MG63 (cell line): Measurements from ENCODE around the gene CHN1. TPM values are rescaled to one million over a fixed set of nuclear protein-coding genes. Genes with fewer than 3 reads are reported as not detected.

Experiments
- DNase-seq: peaks from one replicate; pipeline ENCODE4 v3.0.0-alpha.2; 2020
- H3K27me3 ChIP-seq: fragments of 250-450 bp; sonication (Bioruptor Pico); 2 replicates; pipeline ENCODE4 v1.5.1; 2020; ENCODE audit warnings: mild to moderate bottlenecking, moderate library complexity
- H3K36me3 ChIP-seq: fragments of 250-450 bp; sonication (Bioruptor Pico); 2 replicates; pipeline ENCODE4 v1.5.1; 2020; ENCODE audit warnings: mild to moderate bottlenecking, moderate library complexity
- H3K4me3 ChIP-seq: fragments of 250-450 bp; sonication (Bioruptor Pico); 2 replicates; pipeline ENCODE4 v1.5.1; 2020; ENCODE audit warnings: mild to moderate bottlenecking, moderate library complexity
- H3K9me3 ChIP-seq: fragments of 250-450 bp; sonication (Bioruptor Pico); 2 replicates; pipeline ENCODE4 v1.5.1; 2020; ENCODE audit warnings: mild to moderate bottlenecking, moderate library complexity
- total RNA-seq: library from RNA; depleted of rRNA; stranded (reverse); fragments of >200 nt; shearing (Covaris generic); gene quantifications from 2 replicates; pipeline ENCODE4 v1.2.3, GENCODE V29; 2014; ENCODE audit warnings: low replicate concordance

The CHN1 gene
- total RNA-seq, 1 experiment from 2014 or later, result 6.4 TPM

DNA sequence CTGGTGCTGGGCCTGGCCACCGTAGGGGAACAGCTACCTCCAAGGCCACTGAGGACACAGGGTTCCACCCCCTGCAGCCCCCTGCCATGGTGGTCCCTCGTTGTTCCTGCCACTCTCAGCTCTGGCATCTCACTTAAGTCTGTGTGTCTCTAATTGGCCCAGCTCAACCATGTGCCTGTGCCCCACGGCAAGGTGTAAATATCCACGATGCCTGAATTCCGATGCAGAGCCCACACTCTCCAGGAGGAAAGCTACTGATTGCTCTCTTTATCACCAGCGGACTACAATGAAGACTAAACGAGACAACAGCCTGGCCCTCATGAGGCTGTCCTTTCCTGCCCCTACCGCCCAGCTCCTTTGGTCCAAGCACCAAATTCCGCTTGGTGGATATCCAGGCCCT is 223.9 kb downstream of the CHN1 start:
- no peaks in the 10 kb centered on the region for H3K9me3 ChIP-seq
- no peak overlapping the region for H3K4me3 ChIP-seq
- H3K36me3 ChIP-seq, result no peaks in the 10 kb centered on the region
- H3K27me3 ChIP-seq, result no peaks in the 10 kb centered on the region
- no peak for DNase-seq

- Histone ChIP-seq H3K4me3 (no peak overlapping the region), H3K36me3 (no peaks in the 10 kb centered on the region), H3K27me3 (no peaks in the 10 kb centered on the region), H3K9me3 (no peaks in the 10 kb centered on the region)
- DNase-seq, result no peak
These were observed 224.3 kb downstream of the CHN1 start for GRCh38 chr2:174780856-174781255.

DNA sequence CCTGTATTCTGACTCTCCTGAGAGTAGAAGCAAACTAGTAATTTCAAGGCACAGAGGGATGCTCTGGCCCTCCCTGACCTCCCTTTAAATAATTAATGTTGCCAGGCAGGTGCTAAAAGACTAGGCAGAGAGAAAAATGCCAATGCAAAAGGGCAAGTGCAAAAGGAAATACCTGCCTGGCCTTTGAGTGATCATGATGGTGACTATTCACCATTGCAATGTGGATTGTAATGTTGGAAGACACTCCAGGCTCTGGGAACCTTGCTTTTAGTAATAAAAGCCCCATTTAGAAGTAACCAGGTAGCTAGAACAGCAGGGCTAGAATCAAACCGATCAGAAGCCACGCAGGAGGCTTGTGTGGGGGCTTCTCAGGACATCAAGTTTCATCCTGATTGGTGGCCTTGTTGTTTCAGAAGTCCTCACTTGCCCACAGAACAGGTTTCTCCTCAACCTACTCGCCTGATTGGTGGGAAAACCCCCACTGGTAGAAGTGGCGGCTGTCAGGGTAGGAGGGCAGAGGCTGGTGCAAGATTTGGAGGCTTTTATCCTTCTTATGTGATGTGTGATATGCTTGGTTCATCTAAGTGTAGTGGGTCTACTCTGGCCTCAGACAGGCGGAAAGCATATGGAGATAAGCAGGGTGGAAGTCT is 224.9 kb downstream of the CHN1 start:
- Histone ChIP-seq H3K27me3 (no peaks in the 10 kb centered on the region), H3K9me3 (no peaks in the 10 kb centered on the region), H3K36me3 (no peaks in the 10 kb centered on the region), H3K4me3 (no peak overlapping the region)
- DNase-seq, result no peak

DNA sequence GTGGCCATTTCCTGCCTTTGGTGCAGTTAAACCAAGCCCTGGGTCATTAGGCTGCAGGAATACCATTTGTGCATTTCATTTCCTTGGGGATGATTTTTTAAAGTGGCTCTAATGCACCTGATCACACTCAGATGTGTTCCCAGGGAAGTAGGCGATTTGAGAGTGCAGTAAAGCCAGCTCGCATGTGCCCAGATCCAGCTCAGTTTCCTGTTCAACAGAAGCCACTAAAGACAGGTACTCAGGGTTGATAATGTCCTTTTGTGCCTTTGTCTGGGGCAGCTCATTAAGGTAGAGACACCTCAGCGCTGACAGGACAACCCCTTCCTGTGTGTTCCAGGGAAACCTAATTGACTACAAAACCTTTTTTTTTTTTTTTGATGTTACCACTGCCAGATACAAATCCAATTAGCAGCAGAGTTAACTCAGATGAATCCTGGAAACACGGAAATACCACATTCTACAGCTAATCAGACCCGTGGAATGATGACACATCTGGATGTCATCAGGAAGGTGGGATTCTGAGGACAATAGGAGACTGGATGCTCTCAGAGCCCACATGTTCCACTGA is 225.7 kb downstream of the CHN1 start:
- Histone ChIP-seq H3K4me3 (no peak overlapping the region), H3K27me3 (no peaks in the 10 kb centered on the region), H3K36me3 (no peaks in the 10 kb centered on the region), H3K9me3 (no peaks in the 10 kb centered on the region)
- DNase-seq, result no peak

DNA sequence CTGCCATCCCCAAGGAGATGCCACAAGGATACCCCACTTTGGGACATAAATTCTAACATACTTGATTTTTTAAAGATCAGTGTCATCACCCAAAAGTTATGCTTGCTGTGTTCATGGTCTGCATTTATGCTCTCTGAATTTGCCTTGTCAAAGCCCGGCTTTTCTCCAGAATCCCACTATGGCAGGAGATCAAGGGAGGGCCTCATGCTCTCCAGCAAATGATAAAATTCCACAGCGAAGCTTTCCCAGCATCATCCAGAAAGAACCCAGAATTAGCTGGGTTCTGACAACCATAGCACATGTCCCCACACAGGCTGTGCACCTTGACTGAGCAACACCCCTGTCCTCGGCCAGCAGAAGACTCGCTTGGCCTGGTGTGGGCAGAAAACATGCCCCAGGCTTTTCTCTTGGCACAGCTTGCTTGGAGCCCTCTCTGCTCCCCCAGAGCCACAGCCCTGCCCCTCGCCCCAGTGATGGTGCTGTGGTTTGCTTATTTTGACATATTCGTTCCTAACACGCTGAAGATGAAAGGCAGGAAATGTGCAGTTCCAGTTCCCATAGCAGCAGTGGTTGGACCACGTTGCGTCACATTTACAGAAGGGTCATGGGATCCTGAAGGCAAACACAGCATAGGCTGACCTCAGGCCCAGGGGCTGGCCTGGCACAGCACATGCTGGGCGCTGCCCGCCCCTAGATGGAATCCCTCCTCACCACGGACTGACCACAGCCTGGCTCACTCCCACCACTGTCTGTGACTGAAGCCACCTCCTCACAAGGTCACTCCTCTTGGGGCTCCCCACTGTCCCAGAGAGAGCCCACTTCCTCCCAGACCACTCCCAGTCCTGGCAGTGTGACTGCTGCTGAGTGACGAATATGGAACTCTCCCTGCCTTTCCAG is 226.8 kb downstream of the CHN1 start:
- Histone ChIP-seq H3K9me3 (no peaks in the 10 kb centered on the region), H3K36me3 (no peaks in the 10 kb centered on the region), H3K27me3 (no peaks in the 10 kb centered on the region), H3K4me3 (no peak overlapping the region)
- DNase-seq, result peak; percentile 12

GRCh38 chr2:174777347-174778084 is 227.7 kb downstream of the CHN1 start:
- Histone ChIP-seq H3K4me3 (no peak overlapping the region), H3K9me3 (no peaks in the 10 kb centered on the region), H3K27me3 (no peaks in the 10 kb centered on the region), H3K36me3 (no peaks in the 10 kb centered on the region)
- DNase-seq, result no peak

GRCh38 chr2:174776675-174777074 is 228.5 kb downstream of the CHN1 start:
- Histone ChIP-seq H3K36me3 (no peaks in the 10 kb centered on the region), H3K27me3 (no peaks in the 10 kb centered on the region), H3K9me3 (no peaks in the 10 kb centered on the region), H3K4me3 (no peak overlapping the region)
- DNase-seq, result no peak

DNA sequence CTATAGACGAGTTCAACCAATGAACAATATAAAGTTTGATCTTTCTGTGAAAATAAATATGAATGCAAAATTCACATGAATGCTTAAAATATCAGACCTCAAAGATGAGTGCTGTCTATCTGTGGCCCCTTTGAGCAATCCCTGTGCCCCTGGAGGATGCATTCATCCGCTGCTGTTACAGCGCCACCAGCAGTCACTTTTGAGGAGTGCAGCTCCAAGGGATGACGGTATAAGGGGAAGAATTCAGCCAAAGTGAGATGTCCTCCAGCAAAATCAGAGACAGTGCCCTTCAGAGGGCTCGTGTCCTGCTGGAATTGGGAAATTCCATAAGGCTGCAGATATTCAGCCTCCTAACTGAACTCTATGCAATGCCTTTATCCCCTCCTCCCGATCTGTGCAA is 229.0 kb downstream of the CHN1 start:
- H3K9me3 ChIP-seq, result no peaks in the 10 kb centered on the region
- no peaks in the 10 kb centered on the region for H3K27me3 ChIP-seq
- no peak for DNase-seq
- no peak overlapping the region for H3K4me3 ChIP-seq
- H3K36me3 ChIP-seq, result no peaks in the 10 kb centered on the region

DNA sequence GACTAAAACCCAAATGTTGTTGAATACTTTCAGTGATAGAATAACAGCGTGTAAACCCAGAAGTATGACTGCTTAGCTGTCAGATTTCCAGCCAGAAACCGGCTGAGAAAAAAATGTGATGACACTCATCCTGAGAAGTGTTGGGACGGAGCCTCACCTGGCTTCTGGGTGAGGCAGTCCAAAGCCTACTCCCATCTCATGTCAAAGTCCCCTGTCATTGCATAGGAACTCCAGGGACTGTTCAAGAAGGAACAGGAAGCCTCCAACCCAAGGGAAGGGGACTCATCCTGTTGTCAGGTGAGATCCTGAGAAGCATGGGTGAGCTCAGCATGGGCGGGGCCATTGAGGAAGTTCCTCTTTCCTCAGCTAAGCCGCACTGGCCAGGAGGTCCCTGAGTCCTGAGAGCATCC is 229.6 kb downstream of the CHN1 start:
- no peaks in the 10 kb centered on the region for H3K9me3 ChIP-seq

DNA sequence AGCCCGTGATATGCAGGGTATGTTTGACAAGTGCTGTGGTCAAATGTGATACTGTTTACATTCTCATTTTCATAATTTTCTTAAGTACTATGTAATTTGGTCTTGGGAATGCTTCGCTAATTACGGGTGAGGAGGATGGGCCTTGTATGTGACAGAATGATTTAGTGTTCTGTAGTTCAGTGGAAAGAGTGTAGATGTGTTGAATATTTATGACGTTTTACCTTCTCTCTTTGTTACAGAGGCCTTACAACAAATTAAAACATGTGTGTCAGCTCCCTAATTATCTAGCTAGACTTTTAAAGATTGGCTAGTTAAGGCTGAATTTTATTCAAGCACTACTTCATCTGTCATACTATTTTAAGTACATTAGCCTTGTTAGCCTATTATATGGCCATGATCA is 230.3 kb downstream of the CHN1 start:
- Histone ChIP-seq H3K4me3 (no peak overlapping the region), H3K9me3 (no peaks in the 10 kb centered on the region), H3K27me3 (no peaks in the 10 kb centered on the region), H3K36me3 (no peaks in the 10 kb centered on the region)
- no peak for DNase-seq

More for the DNA sequence above, 229.6 kb downstream of the CHN1 start:
- DNase-seq, result no peak
- Histone ChIP-seq H3K36me3 (no peaks in the 10 kb centered on the region), H3K4me3 (no peak overlapping the region), H3K27me3 (no peaks in the 10 kb centered on the region)

DNA sequence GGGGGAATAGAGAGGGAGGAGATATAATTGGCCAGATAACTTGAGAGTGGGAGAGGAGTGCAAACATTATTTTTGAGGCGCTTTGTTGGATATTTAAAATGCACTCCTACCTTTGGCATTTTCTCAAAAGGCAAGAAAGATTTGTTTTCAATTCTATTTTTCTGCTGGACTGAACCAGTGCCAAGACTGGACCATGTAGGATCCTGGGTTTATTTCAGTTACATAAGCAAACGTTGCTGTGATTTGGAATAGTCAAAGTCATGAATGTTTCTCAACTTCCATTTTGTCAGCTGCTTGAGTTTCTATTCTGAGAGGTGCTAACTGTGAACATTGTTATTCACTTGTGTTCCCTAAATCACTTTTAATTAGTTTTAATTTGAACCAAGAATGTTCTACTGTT is 232.0 kb downstream of the CHN1 start:
- DNase-seq, result no peak
- Histone ChIP-seq H3K4me3 (no peak overlapping the region), H3K9me3 (no peaks in the 10 kb centered on the region), H3K27me3 (no peaks in the 10 kb centered on the region), H3K36me3 (no peaks in the 10 kb centered on the region)

GRCh38 chr2:174772472-174772801 is 232.7 kb downstream of the CHN1 start:
- H3K36me3 ChIP-seq, result no peaks in the 10 kb centered on the region
- no peaks in the 10 kb centered on the region for H3K27me3 ChIP-seq
- no peak for DNase-seq
- no peaks in the 10 kb centered on the region for H3K9me3 ChIP-seq
- no peak overlapping the region for H3K4me3 ChIP-seq

DNA sequence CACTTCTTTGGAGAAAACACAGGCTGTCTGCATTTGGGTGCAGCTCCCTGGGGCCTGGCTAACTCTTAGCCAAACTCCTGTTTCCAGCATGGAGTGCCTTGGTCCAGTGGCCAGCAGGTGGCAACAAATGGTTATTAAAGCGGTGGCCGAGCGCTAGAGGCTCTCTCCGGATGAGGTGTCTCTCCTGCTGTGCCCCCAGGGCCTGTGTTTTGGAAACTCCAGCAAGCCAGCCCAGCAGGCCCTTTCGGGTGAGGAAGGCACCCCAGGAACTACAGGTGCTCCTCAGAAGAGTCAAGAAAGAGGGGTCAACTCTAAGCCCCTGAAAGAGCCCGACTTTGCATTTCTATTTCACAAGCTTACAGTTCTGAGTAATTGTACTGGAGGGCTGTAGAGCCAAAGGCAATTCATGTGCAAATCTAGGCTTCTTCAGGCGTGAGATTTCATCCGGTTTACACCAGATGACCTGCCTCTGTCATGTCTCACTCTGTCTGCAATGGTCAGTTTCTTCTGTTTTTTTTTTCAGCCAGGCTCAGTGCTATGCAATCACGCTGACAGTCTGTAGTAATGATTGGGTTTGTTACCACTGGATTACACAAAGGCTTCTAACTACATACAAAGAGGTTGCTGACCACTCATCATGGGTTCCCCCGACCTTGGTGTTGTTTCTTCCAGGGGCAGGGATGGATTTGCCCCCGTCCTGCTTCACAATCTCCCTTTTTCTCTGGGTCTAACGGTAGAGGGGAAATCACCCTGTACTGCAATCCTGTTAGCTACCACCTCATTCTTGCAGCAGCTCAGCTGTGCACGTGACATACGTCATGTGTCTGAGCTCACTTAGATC is 233.3 kb downstream of the CHN1 start:
- Histone ChIP-seq H3K4me3 (no peak overlapping the region), H3K36me3 (no peaks in the 10 kb centered on the region), H3K27me3 (no peaks in the 10 kb centered on the region), H3K9me3 (no peaks in the 10 kb centered on the region)
- peak; percentile 71 for DNase-seq

GRCh38 chr2:174771136-174771535 is 234.0 kb downstream of the CHN1 start:
- no peak for DNase-seq
- H3K27me3 ChIP-seq, result no peaks in the 10 kb centered on the region
- H3K9me3 ChIP-seq, result no peaks in the 10 kb centered on the region
- no peaks in the 10 kb centered on the region for H3K36me3 ChIP-seq
- H3K4me3 ChIP-seq, result no peak overlapping the region

DNA sequence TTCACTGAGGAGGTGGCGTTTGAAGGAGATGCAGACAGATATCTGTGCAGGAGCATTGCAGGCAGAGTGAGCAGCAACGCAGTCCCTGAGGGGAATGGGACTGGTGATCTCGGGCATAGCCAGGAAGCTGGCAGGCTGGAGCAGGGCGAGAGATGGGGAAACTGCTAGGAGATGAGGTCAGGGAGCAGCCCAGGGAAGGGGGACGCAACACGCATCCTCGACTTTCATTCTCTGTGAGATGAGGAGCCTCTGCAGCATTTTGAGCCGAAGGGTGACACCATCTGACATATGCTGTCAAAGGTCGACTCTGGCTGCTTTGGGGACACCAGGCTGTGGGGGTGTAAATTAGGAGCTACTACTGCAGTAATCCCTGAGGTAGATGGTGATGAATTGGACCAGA is 236.6 kb downstream of the CHN1 start:
- Histone ChIP-seq H3K36me3 (no peaks in the 10 kb centered on the region), H3K4me3 (no peak overlapping the region), H3K27me3 (no peaks in the 10 kb centered on the region), H3K9me3 (no peaks in the 10 kb centered on the region)
- DNase-seq, result no peak

GRCh38 chr2:174766271-174766670 is 238.9 kb downstream of the CHN1 start:
- H3K36me3 ChIP-seq, result no peaks in the 10 kb centered on the region
- no peak overlapping the region for H3K4me3 ChIP-seq
- no peaks in the 10 kb centered on the region for H3K27me3 ChIP-seq
- H3K9me3 ChIP-seq, result no peaks in the 10 kb centered on the region
- DNase-seq, result no peak
